T-helper 2 cell (primary cell): ENCODE measurements around the gene AK8.
A peak's percentile ranks its signal among the peaks of the same experiment; 100 is the strongest.

Experiments
- DNase-seq, 5 experiments: peaks; one replicate each; pipeline versions ENCODE4 v3.0.0 to v3.0.0-alpha.2; 2012 to 2022

Gene AK8

DNA sequence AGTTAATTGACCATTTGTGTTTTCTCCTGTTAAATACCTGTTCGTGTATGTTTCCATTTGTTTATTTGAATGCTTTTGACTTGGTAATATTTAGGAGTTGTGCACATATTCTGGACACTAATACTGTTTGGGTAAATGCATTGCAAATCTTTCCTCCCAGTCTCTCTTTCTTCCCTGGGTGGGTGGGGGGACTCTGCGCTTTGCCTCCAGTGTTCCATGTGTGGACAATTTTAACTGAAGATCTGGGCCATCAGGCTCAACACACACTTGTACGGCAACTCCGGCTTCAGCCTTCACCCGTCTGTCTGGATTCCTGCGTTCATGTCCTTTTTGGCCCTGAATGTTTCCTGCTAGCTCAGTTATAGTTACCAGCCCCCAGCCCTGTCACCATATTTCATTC, 167.8 kb downstream of the AK8 start:
- no peak for DNase-seq

DNA sequence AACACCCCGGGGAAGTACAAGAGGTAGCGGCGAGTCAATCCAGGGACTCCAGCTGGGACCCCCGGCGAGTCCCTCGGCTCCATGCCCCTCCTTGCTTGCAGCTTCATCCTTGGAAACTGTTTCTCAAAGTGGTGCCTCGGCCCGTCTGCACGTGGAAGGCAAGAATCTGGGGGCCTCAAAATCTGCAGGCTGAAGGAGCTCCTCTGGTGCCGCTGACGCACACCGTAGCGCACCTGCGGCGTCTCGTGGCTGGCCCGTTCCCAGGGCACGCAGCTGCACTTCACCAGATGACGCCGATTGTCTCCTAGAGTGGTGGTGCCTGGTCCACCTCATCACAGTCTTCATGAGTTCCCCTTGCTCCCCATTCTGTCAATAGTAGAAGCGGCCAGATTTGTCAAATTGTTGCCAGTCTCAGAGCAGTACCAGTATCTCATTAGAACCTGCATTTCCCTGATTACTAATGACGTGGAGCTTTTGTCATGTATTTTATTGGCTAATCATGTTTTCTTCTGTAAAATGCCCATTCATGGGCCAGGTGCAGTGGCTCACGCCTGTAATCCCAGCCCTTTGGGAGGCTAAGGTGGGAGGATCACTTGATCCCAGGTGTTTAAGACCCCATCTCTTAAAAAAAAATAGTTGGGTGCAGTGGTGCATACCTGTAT, 169.2 kb downstream of the AK8 start:
- DNase-seq = no peak

DNA sequence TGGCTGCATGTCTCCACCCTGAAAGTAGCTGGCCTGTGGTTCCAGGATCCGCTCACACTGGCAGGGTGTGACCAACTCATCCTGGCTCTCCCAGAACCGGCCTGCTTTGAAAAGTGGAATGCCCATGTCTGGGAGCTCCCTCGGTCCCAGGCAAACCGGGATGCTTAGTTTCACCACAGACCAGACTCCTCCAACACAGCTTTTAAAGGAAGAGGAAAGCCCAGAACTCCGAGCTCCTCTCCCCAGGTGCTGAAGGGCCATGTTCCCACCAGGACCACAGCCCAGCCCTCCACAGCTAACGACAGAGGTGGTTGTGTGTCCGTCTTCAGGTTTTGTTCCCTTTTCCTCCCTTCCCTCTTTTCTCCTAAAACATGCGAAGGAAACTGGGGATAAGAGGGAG, 169.8 kb downstream of the AK8 start:
- no peak for DNase-seq

DNA sequence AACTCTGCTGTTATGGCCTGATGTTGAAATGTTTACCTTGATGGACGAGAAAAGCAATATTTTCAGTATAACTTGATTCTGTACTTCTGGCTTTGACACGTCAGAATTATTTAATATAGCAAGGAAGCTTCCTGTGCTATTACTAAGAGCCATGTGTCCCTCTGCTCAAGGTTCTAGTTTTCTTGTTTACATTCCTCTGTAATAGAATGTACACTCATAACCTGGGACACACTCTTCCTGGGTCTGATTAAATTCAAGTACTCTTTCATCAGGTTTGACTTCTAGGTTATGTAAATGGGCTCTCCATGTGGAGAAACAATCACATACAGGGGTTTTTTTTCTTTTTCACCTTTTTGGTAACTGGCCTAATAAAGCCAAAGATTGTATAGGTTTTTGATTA, 174.7 kb downstream of the AK8 start:
- DNase-seq = no peak

DNA sequence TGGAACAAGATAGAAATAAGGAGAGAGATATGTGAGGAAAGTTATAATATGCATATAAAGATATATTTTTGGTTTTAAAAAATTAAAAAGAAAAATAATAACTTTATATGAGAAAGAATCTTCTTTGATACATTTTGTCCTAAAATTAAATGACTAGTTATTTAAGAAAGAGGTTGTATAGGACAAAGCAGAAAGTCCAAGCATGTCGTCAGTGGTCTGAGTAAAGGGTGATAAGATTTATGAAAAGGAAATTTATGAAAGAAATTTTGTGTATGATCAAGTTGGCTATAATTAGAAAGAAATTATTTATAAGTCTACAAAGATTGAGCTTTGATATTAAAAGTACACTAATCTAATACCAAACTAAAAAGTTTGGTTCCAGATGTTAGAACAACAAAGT, 175.8 kb downstream of the AK8 start:
- no peak for DNase-seq

DNA sequence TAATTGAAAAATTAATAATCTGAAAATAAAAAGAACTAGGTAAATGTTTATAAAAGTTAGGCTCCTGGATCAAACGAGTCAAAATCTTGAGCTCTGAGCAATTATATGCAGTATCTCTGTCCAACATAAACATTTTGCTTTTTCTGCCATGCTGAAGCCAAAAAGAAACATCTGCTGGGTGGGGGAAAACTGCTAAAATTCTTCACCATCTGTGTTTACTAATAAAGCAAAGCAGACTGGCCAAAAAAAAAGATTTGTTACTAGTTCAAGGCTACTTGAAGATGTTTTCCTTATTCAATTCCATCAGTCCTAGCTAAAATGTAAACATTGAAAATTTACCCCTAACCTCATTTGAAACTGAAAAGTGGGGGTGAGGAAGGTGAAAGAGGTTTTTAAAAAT, 178.1 kb downstream of the AK8 start:
- no peak for DNase-seq

DNA sequence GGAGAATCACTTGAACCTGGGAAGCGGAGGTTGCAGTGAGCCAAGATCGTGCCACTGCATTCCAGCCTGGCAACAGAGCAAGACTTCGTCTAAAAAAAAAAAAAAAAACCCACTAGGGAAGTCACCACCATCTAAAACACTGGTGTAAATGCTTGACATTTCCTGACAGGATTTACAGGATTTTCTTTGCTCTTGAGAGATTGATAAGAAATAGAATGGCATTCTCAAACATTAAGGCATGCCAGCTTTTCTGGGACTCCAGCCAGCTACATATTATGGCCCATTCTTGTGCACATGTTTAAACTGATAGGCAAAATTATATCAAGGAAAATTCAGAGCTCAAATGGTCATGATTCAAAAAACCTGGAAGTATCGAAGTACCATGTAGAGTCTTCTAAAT, 179.1 kb downstream of the AK8 start:
- no peak for DNase-seq

DNA sequence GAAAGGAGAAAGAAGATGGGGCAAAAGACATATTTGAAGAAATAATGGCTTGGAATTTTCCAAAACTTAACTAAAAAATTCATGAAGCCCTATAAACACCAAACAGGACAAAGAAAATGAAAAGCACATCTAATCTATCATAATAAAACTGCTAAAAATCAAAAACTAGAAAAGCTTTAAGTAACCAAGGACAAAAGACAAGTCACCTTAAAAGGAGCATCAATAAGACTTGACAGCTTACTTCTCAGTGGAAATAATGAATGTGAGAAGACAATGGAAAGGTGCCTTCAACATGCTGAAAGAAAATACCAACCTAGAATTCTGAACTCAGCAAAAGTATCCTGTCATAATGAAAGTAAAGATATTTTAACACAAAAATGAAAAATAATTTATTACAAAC, 180.9 kb downstream of the AK8 start:
- no peak for DNase-seq

DNA sequence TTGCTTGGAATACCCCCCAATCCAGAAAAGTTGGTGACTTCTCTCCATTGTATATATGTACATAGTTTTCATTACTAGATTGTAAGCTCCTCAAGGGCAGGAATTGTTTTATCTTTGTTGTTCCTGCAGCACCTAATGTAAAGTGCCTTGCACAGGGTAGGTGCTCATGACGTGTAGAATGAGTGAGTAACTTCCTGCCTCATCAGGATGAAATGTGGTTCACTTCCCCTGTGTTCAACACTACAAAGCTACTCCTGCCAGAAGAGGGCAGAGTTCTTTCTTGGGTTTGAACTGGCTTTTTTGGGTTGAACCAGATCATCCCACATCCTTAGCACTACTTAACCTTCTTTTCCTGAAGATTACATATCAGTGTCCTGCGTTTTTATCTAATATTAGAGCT, 183.9 kb downstream of the AK8 start:
- peak in 1 of 5 experiments; percentile 52 for DNase-seq

DNA sequence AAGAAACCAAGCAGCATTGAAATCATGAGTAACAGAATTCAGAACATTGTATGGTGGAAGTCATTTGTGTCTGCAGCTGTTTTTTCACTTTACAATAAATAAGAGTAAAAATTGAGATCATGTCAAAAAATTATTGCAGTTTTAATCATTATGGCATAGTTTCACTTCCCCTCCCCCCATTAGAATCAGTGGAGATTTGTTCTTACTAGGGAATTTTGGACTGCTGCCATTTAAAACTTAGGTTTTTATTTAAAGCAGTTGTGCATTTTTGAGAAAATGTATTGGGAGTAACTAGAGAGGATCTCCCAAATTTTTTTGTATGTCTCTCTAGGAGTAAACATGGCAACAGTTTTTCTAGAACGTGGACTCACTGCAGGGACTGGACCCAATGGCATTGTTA, 187.4 kb downstream of the AK8 start:
- DNase-seq = no peak

DNA sequence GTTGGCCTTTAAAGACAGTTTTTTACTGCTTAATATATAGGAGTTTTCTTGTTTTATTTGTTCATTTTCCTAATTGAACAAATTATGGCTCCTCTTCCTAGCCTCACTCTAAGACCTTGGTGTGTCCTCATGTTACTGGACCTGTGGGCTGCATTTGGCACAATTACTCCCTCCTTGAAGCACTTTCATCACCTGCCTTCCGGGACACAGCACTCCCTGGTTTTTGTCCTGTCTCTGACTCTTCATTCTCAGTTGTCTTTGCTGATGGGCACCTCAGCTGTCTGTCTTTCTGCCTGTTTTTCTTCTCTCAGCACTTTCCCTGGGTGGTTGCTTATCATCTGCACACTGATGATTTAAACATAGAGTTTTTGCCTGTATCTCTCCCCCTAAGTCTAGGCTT, 194.2 kb downstream of the AK8 start:
- no peak for DNase-seq

DNA sequence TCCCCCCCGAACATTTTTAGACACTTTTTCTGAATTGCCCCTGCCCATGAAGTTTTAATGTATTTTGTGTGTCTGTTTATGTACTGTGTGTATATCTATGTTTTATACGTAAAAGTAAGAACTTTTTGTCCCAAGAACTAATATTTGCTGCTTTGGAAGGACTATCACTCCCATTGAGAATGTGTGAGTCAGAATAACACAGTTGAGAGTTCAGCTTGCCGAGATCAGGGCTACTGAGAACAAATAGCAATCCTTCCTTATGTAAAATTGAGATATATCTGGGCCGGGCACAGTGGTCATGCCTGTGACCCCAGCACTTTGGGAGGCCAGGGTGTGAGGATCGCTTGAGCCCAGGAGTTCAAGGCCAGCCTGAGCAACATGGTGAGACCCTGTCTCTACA, 196.5 kb downstream of the AK8 start:
- DNase-seq = no peak

DNA sequence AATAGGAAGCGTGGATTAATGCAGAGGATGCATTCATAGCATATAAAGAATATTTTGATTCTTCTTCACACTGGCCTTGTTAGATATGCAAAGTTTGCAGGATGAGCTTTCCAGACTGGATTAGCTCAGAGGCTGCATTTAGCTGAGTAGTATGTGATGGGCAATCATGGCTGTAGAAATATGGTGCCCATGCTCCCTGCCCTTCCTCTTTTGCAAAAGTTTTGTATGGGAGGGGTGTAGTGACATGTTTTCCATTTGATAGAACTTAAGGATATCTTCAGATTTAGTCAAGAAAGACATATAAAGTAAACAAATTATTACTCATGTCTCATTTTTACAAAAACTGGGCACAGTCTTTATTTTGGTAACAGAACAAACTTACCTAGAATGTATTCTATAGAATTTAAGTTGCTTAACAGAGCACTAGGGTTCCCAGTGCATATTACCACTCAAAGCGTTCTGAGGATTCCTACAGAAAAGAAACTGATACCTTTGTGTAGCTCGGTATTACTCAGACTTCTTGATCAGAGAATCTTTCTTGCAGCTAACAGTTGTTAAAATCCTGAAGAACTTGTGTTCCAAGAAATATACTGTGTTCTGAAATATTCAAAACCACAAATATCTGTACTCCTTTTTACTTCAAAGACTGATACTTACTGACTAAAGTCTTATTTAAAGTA, 198.0 kb downstream of the AK8 start:
- peak in 1 of 5 experiments; percentile 59 for DNase-seq

DNA sequence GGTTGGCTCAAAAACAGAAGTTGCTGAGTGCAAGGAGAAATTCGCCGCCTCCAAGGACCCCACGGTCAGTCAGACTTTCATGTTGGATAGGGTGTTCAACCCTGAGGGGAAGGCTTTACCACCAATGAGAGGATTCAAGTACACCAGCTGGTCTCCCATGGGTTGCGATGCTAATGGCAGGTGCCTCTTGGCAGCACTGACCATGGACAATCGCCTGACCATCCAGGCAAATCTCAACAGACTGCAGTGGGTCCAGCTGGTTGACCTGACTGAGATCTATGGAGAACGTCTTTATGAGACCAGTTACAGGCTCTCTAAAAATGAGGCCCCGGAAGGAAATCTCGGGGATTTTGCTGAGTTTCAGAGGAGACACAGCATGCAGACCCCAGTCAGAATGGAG, 200.1 kb downstream of the AK8 start:
- no peak for DNase-seq
